WTC11 (cell line): ENCODE measurements around the gene CABP2.

Experiments used
- AFF4 ChIP-seq: sonication (generic); formaldehyde crosslinking; IDR thresholded peaks from 2 replicates; pipeline ENCODE4 v1.8.1; 2023; ENCODE audit warnings: mild to moderate bottlenecking, missing genetic modification reagents, borderline replicate concordance
- CTCF ChIP-seq: fragments of 200-600 bp; IDR thresholded peaks from 2 replicates; pipeline ENCODE4 v1.8.0; 2022; ENCODE audit warnings: antibody characterized with exemption
- FOXK1 ChIP-seq: sonication (generic); formaldehyde crosslinking; IDR thresholded peaks from 2 replicates; pipeline ENCODE4 v1.8.0; 2022; ENCODE audit warnings: mild to moderate bottlenecking, moderate library complexity, missing genetic modification reagents
- GABPB1 ChIP-seq: sonication (generic); formaldehyde crosslinking; IDR thresholded peaks from 2 replicates; pipeline ENCODE4 v1.8.1; 2023; ENCODE audit warnings: mild to moderate bottlenecking, missing genetic modification reagents
- JAZF1 ChIP-seq: fragments of 250-450 bp; sonication (Bioruptor Pico); IDR thresholded peaks from 2 replicates; pipeline ENCODE4 v1.9.0; 2021; ENCODE audit warnings: moderate library complexity, mild to moderate bottlenecking, inconsistent platforms
- MLX ChIP-seq: sonication (generic); formaldehyde crosslinking; IDR thresholded peaks from 2 replicates; pipeline ENCODE4 v1.8.1; 2023; ENCODE audit warnings: mild to moderate bottlenecking, missing genetic modification reagents, moderate library complexity
- MYBL2 ChIP-seq: sonication (generic); formaldehyde crosslinking; IDR thresholded peaks from 2 replicates; pipeline ENCODE4 v1.8.1; 2023; ENCODE audit warnings: mild to moderate bottlenecking, moderate library complexity, missing genetic modification reagents
- NFE2L1 ChIP-seq: sonication (generic); formaldehyde crosslinking; IDR thresholded peaks from 2 replicates; pipeline ENCODE4 v1.8.1; 2023; ENCODE audit warnings: missing genetic modification reagents
- SP1 ChIP-seq: sonication (generic); formaldehyde crosslinking; conservative IDR thresholded peaks from 2 replicates; pipeline ENCODE4 v1.8.1; 2022; ENCODE audit warnings: missing genetic modification reagents
- ZBTB21 ChIP-seq: sonication (generic); formaldehyde crosslinking; IDR thresholded peaks from 2 replicates; pipeline ENCODE4 v1.8.1; 2023; ENCODE audit warnings: mild to moderate bottlenecking, missing genetic modification reagents, borderline replicate concordance
- TF ChIP-seq, protein P1 (sequence below): sonication (generic); formaldehyde crosslinking; IDR thresholded peaks from 2 replicates; pipeline ENCODE4 v1.8.0; 2022; ENCODE audit warnings: mild to moderate bottlenecking, missing genetic modification reagents
- TF ChIP-seq, protein P2 (sequence below): sonication (generic); formaldehyde crosslinking; IDR thresholded peaks from 2 replicates; pipeline ENCODE4 v1.8.0; 2023; ENCODE audit warnings: missing genetic modification reagents

- TF ChIP-seq CTCF = no peak
- no peak for TF ChIP-seq GABPB1 (CRISPR knock-in tag)
- TF ChIP-seq JAZF1 (CRISPR knock-in tag) = no peak
- TF ChIP-seq MLX (CRISPR knock-in tag) = no peak
- TF ChIP-seq NFE2L1 (CRISPR knock-in tag) = no peak
- TF ChIP-seq, protein P1, sequence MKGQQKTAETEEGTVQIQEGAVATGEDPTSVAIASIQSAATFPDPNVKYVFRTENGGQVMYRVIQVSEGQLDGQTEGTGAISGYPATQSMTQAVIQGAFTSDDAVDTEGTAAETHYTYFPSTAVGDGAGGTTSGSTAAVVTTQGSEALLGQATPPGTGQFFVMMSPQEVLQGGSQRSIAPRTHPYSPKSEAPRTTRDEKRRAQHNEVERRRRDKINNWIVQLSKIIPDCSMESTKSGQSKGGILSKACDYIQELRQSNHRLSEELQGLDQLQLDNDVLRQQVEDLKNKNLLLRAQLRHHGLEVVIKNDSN (CRISPR knock-in tag) = no peak
- no peak for TF ChIP-seq SP1 (CRISPR knock-in tag)
- TF ChIP-seq MYBL2 (CRISPR knock-in tag) = no peak
- TF ChIP-seq AFF4 (CRISPR knock-in tag) = no peak
- no peak for TF ChIP-seq ZBTB21 (CRISPR knock-in tag)
- TF ChIP-seq, protein P2, sequence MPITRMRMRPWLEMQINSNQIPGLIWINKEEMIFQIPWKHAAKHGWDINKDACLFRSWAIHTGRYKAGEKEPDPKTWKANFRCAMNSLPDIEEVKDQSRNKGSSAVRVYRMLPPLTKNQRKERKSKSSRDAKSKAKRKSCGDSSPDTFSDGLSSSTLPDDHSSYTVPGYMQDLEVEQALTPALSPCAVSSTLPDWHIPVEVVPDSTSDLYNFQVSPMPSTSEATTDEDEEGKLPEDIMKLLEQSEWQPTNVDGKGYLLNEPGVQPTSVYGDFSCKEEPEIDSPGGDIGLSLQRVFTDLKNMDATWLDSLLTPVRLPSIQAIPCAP (CRISPR knock-in tag) = no peak
- TF ChIP-seq FOXK1 (CRISPR knock-in tag) = no peak
Observed at GRCh38 chr11:67572305-67572704, 49.1 kb upstream of the CABP2 start.
